ENCODE measurements around the gene RP2.

- TF ChIP-seq CTCF (IDR thresholded peaks at IDR 0.05) (no peak), POLR2A (IDR thresholded peaks at IDR 0.05) (no peak), EP300 (IDR thresholded peaks at IDR 0.05) (no peak), POLR2AphosphoS5 (IDR thresholded peaks at IDR 0.05) (no peak)
These were observed 8.1 kb downstream of the RP2 start for GRCh38 chrX:46844913-46845312.
